22Rv1 (cell line): ENCODE results near the gene PTCH1.

Experiments
- CTCF ChIP-seq: fragments of 450-650 bp; IDR thresholded peaks from 2 replicates; pipeline ENCODE4 v1.5.1; 2017; ENCODE audit warnings: mild to moderate bottlenecking
- ZFX ChIP-seq: fragments of 450-650 bp; IDR thresholded peaks from 2 replicates; pipeline ENCODE4 v1.6.1; 2017; ENCODE audit warnings: antibody characterized with exemption, borderline replicate concordance

- TF ChIP-seq CTCF (no peak), ZFX (no peak)
Measured at GRCh38 chr9:95499847-95500246, 16.9 kb downstream of the PTCH1 start.
